ENCODE measurements around the gene KIF26A. TPM values are rescaled to one million over a fixed set of nuclear protein-coding genes. Genes with fewer than 3 reads are reported as not detected.

Gene KIF26A
- total RNA-seq, 1 donor from 2014 or later = 32.6 TPM

- H3K27me3 ChIP-seq = no peaks in the 10 kb centered on the region
- no peak for DNase-seq (ENCODE audit: low spot score in 2 of 2)
- intact Hi-C loops (cut with DNase I) = no loop called here
- no peak for TF ChIP-seq CTCF (IDR thresholded peaks at IDR 0.05)
- H3K4me1 ChIP-seq = no peaks in the 10 kb centered on the region
- no peak overlapping the region for H3K4me3 ChIP-seq
- H3K27ac ChIP-seq = no peak overlapping the region
- no peaks in the 10 kb centered on the region for H3K9me3 ChIP-seq
- H3K36me3 ChIP-seq = no peaks in the 10 kb centered on the region
These were observed 53.1 kb downstream of the KIF26A start for GRCh38 chr14:104191409-104191997.

GRCh38 chr14:104192146-104192882 lies 53.9 kb downstream of the KIF26A start:
- Histone ChIP-seq H3K27me3 (no peaks in the 10 kb centered on the region), H3K27ac (no peak overlapping the region)
- intact Hi-C loops (cut with DNase I) = no loop called here

GRCh38 chr14:104192883-104193245 lies 54.5 kb downstream of the KIF26A start:
- no peaks in the 10 kb centered on the region for H3K36me3 ChIP-seq
- no peak for TF ChIP-seq CTCF (IDR thresholded peaks at IDR 0.05)
- no peaks in the 10 kb centered on the region for H3K27me3 ChIP-seq
- no peak overlapping the region for H3K27ac ChIP-seq
- no peaks in the 10 kb centered on the region for H3K4me1 ChIP-seq
- H3K9me3 ChIP-seq = no peaks in the 10 kb centered on the region
- intact Hi-C loops (cut with DNase I) = no loop called here
- H3K4me3 ChIP-seq = no peak overlapping the region
- DNase-seq (ENCODE audit: low spot score in 2 of 2) = no peak

More at GRCh38 chr14:104192146-104192882, 53.9 kb downstream of the KIF26A start:
- Histone ChIP-seq H3K4me1 (no peaks in the 10 kb centered on the region), H3K4me3 (no peak overlapping the region), H3K9me3 (no peaks in the 10 kb centered on the region), H3K36me3 (no peaks in the 10 kb centered on the region)
- no peak for TF ChIP-seq CTCF (IDR thresholded peaks at IDR 0.05)
- DNase-seq (ENCODE audit: low spot score in 2 of 2) = no peak

- H3K27me3 ChIP-seq = no peaks in the 10 kb centered on the region
- DNase-seq (ENCODE audit: low spot score in 2 of 2) = no peak
- no peak overlapping the region for H3K4me3 ChIP-seq
- no peak for TF ChIP-seq CTCF (IDR thresholded peaks at IDR 0.05)
- intact Hi-C loops (cut with DNase I) = no loop called here
- no peaks in the 10 kb centered on the region for H3K4me1 ChIP-seq
- no peaks in the 10 kb centered on the region for H3K9me3 ChIP-seq
- no peaks in the 10 kb centered on the region for H3K36me3 ChIP-seq
- no peak overlapping the region for H3K27ac ChIP-seq
These were observed 55.6 kb downstream of the KIF26A start for GRCh38 chr14:104194016-104194415.

- no peaks in the 10 kb centered on the region for H3K9me3 ChIP-seq
These were observed 56.3 kb downstream of the KIF26A start for GRCh38 chr14:104194716-104195115.

More at GRCh38 chr14:104194716-104195115, 56.3 kb downstream of the KIF26A start:
- no peak overlapping the region for H3K4me3 ChIP-seq
- H3K27ac ChIP-seq = no peak overlapping the region
- intact Hi-C loops (cut with DNase I) = no loop called here
- TF ChIP-seq CTCF (IDR thresholded peaks at IDR 0.05) = no peak
- H3K4me1 ChIP-seq = no peaks in the 10 kb centered on the region
- no peaks in the 10 kb centered on the region for H3K36me3 ChIP-seq
- DNase-seq (ENCODE audit: low spot score in 2 of 2) = no peak
- no peaks in the 10 kb centered on the region for H3K27me3 ChIP-seq
